ENCODE data around the gene ZNF140. TPM values are rescaled to one million over a fixed set of nuclear protein-coding genes. Genes with fewer than 3 reads are reported as not detected.

ZNF140 gene
- polyA plus RNA-seq (ENCODE audit: insufficient read length in 4 of 4), result 10 to 100 TPM; 34.9 to 45.6 (median 43.1) TPM

DNA sequence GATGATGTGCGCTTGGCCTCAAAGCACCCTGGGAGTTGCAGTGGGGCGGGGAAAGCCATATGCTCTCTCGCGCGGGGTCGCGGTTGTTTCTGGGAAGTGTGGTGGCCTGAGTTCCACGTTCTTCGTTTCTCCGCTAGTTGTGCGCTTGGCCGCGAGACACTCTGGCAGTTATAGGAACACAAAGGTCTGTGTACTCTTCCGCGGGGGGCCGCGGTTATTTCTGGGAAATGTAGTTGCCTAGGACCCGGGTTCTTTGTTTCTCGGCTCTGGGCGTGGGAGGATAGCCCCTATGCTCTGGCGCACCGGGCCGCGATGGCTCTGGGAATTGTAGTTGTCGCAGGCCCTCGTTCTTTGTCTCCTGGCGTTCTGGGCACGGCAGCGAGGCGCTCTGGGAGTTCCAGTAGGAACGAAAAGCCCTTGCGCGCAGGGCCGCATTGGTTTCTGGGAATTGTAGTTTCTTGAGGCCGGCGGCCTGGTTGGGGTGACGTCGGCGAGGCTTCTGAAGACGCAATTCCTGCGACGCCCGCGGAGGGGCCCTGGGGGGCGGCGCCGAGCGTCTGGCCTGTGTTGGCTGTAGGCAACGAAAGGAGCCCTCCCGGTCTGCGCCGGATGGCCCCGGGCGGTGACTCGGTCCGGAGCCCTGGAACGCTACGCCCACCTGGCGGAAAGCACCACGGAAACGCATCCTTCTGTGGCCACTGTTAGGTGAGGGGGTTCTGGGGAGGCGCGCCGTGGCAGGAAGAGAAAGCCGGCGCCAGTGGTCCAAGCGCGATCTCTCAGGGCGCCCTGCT lies at the start of gene ZNF140:
Gene ZNF140 (plus strand): TSS at position 556 of the 791 bp plus-strand sequence. CDS start 398 bp downstream, outside the sequence.
- DNase-seq (ENCODE audit: low read depth in 4 of 4, low spot score in 3 of 4), result peak; percentile 90 to 97 (median 94)

DNA sequence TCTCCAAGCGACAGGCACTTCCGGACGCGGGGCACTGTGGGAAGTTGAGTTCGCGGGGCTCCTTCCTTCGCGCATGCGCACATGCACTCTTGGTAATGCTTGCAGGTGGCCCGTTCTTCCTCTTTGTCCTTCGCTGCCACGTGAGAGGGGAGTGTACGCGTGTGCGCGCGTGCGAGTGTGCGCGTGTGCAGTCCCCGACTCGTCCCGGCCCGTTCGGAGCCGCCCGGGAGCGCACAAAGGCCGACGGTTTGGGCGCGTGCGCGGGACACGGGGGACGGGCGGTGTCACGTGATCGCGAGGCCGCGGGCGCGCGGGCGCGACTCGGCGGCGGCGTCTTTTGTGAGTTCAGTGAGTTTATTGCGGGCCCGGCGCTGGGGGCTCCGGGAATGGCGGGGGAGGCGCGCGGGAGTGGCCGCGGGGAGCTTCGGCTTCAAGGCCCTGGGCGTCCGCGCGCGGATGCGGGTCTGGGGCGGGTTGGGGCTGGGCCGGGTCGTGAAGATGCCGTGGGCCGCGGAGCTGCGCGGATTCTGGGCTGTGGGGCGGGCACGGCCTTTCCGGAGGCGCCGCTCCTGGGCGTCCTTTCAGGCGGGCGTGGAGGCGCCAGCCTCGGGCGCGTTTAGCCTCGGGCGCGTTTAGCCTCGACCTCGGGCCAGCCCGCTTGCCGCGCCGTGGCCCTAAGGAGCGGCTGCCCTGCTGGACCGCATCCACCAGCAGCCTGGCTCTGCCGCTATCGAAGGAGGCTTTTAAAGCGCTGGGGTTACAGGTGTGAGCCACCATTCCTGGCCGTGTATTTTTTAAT lies 43.3 kb upstream of the ZNF140 start, which contains the start of gene ZNF84:
Gene ZNF84 (plus strand): TSS at position 303 of the 799 bp plus-strand sequence. CDS start 3,959 bp downstream, outside the sequence.
- DNase-seq (ENCODE audit: low read depth in 4 of 4, low spot score in 3 of 4), result peak; percentile 91 to 97 (median 96)

DNA sequence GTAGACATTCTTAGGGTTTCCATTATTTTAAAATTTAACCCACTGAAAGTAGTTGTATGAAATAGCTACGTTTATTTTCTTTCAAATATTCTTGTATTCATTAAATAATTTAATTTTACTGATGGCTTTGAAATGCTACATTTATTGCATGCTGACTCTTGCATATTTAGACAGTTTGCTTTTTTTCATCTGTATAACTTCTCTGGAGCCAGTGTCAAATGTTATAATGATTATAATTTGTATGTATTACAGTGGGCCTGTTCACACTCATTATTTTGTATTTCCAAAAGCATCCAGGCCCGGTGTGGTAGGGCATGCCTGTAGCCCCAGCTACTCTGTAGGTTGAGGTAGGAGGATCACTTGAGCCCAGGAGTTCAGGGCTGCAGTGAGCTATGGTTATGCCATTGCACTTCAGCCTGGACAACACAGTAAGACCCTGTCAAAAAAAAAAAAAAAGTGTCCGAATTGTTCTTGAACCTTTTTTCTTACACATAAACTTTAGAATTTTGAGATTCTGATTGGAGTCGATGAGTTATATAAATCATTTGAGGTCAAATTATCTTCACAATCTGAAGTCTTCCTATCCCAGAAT lies 42.5 kb upstream of the ZNF140 start:
- no peak for DNase-seq (ENCODE audit: low read depth in 4 of 4, low spot score in 3 of 4)

DNA sequence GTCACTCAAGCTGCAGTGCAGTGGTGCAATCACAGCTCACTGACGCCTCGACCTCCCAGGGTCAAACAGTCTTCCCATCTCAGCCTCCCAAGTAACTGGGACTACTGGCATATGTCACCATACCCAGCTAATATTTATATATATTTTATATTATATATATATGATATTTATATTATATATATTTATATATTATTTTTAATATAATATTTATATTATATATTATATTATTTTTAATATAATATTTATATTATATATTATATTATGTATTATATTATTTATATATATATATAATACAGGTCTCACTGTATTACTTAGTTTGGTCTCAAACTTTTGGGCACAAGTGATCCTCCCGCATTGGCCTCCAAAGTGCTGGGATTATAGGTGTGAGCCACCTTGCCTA lies 34.0 kb upstream of the ZNF140 start:
- DNase-seq (ENCODE audit: low read depth in 4 of 4, low spot score in 3 of 4), result no peak

DNA sequence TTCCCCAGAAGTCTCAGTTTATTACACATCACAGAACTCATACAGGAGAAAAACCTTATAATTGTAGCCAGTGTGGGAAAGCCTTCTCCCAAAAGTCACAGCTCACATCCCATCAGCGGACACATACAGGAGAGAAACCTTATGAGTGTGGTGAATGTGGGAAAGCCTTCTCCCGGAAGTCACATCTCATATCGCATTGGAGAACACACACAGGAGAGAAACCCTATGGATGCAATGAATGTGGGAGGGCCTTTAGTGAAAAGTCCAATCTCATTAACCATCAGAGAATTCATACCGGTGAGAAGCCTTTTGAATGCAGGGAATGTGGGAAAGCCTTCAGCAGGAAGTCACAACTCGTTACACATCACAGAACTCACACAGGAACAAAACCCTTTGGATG lies 23.3 kb upstream of the ZNF140 start:
- no peak for DNase-seq (ENCODE audit: low read depth in 4 of 4, low spot score in 3 of 4)

DNA sequence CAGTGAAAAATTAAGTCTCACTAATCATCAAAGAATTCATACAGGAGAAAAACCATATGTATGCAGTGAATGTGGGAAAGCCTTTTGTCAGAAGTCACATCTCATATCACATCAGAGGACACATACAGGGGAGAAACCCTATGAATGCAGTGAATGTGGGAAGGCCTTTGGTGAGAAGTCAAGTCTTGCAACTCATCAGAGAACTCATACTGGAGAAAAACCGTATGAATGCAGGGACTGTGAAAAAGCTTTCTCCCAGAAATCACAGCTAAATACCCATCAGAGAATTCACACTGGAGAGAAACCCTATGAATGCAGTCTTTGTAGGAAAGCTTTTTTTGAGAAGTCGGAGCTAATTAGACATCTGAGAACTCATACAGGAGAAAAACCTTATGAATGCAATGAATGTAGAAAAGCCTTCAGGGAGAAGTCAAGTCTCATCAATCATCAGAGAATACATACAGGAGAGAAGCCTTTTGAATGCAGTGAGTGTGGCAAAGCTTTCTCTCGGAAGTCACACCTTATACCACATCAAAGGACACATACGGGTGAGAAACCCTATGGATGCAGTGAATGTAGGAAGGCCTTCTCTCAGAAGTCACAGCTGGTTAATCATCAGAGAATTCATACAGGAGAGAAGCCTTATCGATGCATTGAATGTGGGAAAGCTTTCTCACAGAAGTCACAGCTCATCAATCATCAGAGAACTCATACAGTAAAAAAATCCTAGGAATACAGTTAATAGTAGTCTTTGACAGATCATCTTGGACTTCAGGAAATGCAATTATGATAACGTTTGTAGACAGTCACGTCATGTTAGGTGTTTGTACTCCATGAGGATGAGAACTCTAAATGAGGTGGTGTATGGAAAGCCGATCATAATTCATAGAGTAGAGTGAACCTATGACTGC lies 22.3 kb upstream of the ZNF140 start:
- DNase-seq (ENCODE audit: low read depth in 4 of 4, low spot score in 3 of 4), result no peak

DNA sequence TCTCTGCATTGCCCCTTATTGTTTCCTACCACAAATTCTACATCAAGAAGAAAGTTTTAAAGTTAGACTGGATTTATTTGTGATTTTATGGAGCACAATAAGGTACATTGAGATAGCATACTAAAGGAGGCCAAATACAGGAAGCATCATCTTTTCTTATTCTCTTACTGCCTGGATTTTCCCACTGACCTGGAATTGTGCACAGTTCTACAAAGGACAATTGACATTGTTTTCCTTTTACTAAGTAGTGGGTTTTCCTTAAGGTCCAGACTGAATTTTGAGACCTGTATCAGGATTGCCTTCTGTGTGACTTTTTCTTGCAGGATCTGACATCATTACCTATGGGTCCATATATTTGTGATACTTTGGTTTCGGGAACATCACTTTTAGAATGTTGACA lies 18.8 kb upstream of the ZNF140 start:
- DNase-seq (ENCODE audit: low read depth in 4 of 4, low spot score in 3 of 4), result no peak

DNA sequence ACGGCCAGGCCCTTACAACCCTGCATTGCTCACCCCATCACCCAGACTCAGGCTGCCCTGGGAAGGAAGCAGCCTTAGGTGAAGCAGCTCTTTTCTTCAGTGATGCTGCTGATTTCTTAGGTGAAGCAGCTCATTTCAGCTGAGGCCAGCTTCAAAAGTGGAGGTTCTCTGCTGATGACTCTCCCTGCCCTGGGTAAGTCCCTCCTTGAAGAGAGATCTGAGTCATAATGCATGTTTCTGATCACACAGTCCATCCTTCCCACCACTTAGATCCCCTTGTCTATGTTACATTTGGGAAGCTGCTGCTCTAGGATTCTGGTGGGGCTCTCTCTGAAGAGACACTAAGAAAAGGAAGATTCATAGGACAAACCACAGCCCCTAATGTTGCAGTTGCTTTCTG lies 17.2 kb upstream of the ZNF140 start:
- DNase-seq (ENCODE audit: low read depth in 4 of 4, low spot score in 3 of 4), result no peak

DNA sequence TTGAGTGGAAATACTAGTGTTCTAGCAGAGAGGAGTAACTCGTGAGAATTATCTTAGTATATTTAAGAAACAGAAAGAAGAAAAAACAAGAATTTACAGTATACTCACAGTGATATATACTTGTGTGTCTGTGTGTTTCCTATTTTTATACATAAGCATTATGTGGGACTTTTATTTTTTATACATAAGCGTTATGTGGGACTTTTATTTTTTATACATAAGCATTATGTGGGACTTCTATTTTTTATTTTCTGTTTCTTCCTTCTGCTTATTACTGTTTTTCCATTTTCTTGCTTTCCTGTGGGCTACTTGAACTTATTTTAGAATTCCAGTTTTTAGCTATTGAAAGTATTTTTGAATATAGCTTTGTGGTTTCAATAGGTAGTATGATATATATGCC lies 6.9 kb upstream of the ZNF140 start:
- DNase-seq (ENCODE audit: low read depth in 4 of 4, low spot score in 3 of 4), result no peak

DNA sequence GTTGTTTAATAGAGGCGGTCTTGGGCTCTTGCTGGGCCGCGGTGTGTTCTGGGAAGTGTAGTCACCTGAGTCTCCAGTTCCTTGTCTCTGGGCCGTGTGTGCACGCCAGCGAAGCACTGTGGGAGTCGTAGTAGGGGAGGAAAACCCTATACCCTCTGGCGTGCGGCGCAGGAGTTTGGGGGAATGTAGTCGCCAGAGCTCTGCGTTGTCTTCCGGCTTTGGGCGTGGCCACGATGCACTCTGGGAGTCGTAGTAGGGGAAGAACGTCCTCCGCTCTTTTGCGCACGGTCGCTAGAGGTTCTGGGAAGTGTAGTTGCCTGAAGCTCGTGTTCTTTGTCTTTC lies 726 bp upstream of the ZNF140 start:
- DNase-seq (ENCODE audit: low read depth in 4 of 4, low spot score in 3 of 4), result peak in 3 of 4 donors; percentile 98 to 99 (median 99)

DNA sequence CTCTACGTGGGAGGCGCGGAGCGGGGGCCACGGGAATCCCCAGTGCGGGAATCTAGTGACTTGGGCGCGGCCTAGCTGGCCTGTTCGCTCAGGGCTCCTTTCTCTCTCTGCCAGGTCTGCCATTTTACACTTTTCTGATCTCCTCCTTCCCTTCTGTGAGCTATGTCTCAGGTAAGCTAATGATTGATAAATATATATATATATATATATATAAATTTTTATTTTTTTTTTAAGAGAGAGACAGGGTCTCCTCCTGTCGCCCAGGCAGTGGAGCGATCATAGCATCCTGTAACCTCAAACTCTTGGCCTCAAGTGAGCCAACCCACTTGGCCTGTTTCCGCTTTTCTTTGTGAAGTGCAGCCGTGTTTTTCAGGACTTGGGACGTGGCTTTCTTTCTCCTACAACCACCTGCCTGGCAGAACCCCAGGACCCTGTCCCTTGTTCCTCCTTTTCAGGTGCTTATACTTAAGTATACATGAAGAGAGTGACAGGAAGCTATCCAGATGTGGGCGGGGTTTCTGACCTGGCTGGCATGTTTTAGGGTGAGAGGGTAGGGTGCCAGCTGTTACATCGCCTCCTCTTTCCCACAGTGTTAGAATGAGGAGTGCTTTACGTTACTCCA lies 547 bp downstream of the ZNF140 start:
- DNase-seq (ENCODE audit: low read depth in 4 of 4, low spot score in 3 of 4), result no peak

DNA sequence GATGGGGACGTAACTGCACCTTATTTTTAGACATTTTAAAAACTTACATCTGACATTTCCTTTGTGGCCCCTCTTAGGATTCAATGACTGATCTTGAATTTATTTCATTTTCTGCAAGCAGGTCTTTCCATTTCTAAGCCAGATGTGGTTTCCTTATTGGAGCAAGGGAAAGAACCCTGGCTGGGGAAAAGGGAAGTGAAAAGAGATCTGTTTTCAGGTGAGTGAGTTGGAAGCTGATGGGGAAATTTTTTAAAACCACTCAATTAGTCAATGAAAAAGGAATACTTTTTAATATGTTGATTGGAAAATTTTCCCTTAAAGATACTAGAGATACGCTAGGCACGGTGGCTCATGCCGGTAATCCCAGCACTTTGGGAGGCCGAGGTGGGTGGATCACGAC lies 2.6 kb downstream of the ZNF140 start:
- DNase-seq (ENCODE audit: low read depth in 4 of 4, low spot score in 3 of 4), result no peak

DNA sequence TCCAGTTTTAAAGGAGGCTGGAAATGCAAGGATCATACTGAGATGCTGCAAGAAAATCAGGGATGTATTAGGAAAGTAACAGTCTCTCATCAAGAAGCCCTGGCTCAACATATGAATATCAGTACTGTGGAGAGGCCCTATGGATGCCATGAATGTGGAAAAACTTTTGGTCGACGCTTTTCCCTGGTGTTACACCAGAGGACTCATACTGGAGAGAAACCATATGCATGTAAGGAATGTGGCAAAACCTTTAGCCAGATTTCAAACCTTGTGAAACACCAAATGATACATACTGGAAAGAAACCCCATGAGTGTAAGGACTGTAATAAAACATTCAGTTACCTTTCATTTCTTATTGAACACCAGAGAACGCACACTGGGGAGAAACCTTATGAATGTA lies 24.9 kb downstream of the ZNF140 start:
- no peak for DNase-seq (ENCODE audit: low read depth in 4 of 4, low spot score in 3 of 4)

DNA sequence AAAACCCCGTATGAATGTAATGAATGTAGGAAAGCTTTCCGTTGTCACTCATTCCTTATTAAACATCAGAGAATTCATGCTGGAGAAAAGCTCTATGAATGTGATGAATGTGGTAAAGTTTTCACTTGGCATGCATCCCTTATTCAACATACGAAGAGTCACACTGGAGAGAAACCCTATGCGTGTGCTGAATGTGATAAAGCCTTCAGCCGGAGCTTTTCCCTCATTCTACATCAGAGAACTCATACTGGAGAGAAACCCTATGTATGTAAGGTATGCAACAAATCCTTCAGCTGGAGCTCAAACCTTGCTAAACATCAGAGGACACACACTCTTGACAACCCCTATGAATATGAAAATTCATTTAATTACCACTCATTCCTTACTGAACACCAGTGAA lies 25.5 kb downstream of the ZNF140 start:
- DNase-seq (ENCODE audit: low read depth in 4 of 4, low spot score in 3 of 4), result no peak

DNA sequence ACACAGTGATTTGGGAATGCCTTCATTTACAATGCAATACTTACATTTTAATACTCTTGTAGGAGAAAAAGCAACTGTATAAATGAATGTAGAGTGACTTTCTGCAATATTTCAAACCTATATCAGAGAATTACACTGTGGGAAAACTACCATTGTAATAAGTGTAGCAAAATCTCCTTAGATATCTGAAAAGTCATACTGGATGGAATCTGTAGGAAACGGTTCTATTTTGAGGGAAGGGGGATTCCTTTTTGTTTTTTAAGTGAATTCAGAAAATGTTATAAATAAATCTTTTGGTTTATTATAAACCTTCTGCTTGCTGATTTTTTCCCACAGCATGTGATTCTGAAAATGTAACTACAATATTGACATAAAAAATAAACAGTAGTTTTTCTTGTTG lies 26.4 kb downstream of the ZNF140 start:
- no peak for DNase-seq (ENCODE audit: low read depth in 4 of 4, low spot score in 3 of 4)

DNA sequence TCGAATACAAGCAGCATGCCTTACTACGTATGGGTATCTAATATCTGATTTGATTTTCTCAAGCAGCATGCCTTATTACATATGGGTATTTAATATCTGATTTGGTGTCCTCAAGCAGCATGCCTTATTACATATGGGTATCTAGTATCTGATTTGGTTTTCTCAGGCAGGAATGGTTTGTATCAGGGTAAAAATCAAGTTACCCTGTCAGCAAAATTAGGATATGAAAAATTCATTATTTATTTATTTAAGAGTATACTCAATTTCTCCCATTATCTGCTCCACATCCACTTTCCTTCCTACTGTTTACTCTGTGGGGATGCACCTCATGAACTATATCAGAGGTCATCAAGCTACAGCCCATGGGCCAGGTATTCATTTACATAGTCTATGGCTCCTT lies 27.4 kb downstream of the ZNF140 start:
- DNase-seq (ENCODE audit: low read depth in 4 of 4, low spot score in 3 of 4), result no peak

DNA sequence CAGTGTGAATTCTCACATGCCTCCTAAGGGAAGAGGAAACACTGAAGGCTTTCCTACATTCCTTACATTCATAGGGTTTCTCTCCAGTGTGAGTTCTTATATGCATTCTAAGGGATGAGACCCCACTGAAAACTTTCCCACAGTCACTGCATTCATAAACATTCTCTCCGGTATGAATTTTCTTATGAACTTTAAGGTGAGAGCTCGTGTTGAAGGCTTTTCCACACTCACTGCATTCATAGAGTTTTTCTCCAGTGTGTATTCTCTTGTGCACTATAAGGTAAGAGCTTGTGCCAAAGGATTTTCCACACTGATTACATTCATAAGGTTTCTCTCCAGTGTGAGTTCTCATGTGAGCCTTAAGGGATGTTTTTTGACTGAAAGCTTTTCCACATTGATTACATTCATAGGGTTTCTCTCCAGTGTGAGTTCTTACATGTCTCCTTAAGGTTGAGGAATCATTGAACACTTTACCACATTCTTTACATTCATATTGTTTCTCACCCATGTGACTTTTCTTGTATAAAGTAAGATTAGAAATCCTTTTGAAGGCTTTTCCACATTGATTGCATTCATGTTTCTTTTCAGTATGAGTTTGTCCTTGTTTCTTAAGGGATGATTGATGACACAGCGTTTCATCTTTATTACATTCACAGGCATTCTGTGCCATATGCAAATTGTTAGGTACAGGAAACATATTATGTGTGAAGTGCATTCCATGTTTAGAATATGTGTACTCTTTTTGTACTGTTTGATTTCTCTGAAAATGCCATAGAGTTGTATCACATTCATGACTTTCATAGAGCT lies 39.9 kb downstream of the ZNF140 start:
- DNase-seq (ENCODE audit: low read depth in 4 of 4, low spot score in 3 of 4), result no peak

DNA sequence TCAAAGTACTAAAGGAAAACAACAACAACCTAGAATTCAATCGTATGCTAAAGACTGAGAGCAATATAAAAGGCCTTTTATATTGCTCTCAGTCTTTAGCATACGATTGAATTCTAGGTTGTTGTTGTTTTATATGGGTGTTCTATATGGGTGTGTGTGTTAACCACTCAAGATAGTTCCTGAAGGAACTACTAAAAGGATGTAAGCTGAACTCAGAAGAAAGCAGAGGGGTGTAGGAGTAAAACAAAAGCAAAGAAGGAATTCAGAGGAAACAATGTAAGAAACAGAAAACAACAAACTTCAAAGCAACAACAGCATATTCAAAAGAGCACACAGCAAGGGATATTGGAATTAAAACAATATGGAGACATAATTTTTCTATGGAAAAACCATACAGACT lies 44.0 kb downstream of the ZNF140 start:
- DNase-seq (ENCODE audit: low read depth in 4 of 4, low spot score in 3 of 4), result no peak

DNA sequence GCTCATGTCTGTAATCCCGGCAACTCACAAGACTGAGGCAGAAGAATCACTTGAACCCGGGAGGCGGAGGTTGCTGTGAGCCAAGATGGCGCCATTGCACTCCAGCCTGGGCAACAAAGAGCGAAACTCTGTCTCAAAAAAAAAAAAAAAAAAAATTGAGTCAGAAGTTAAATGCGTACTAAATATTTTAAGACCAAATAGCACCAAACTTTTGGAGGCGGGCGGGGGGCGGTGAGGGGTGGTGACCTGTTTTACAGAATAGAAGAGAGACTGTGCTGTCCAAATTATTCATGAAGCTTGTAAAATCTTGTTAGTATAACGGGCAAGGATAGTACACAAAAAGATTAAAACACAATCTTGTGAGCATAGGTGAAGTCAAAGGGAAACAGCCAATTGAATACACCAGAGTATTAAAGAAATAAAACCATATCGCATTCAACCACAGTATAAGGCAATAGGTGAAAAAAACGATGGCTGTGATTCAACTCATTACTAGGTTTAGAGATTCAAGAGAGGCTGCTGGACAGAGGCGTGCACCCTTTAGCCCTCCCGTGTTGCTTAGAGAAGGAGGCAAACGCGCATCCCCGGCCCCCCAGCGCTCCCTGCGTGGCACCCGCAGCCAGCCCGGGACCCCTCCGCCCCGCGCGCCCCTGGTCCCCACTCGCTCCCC lies 48.8 kb downstream of the ZNF140 start:
- peak in 1 of 4 donors; percentile 7 for DNase-seq (ENCODE audit: low read depth in 4 of 4, low spot score in 3 of 4)

All from left renal pelvis (tissue), 4 donors.